AG10803 (cell line): ENCODE measurements around the gene UBB.

ENCODE experiments used
- DNase-seq: peaks from one replicate; pipeline ENCODE4 v3.0.0; 2010; ENCODE audit warnings: low read depth
- H3K4me3 ChIP-seq: 2 replicates; pipeline ENCODE4 v1.5.1; 2011; ENCODE audit warnings: mild to moderate bottlenecking, low read length, control low read depth
- TF ChIP-seq, protein P1 (sequence below): conservative IDR thresholded peaks from 2 replicates; pipeline ENCODE4 v1.5.1; 2011; ENCODE audit warnings: mild to moderate bottlenecking, low read length, control low read depth, inconsistent platforms

Gene UBB

DNA sequence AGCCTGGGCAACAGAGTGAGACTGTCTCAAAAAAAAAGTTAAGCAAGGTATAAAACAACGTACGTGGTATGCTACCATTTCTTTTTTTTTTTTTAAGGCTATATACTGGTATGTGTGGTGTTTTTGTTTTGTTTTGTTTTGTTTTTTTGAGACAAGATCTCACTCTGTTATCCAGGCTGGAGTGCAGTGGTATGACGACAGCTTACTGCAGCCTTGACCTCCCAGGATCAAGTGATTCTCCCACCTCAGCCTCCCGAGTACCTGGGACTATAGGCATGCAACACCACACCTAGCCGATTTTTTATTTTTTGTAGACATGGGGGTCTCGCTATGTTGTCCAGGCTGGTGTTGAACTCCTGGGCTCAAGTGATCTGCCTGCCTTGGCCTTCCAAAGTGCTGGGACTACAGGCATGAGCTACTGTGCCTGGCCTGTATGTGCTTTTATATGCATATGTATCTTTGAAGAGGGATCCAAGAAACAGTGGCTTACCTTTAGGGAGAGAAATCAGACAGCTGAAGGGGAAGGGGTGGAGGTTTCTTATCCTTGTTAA lies 34.1 kb upstream of the UBB start:
- H3K4me3 ChIP-seq, result no peak overlapping the region
- DNase-seq, result no peak
- TF ChIP-seq, protein P1, sequence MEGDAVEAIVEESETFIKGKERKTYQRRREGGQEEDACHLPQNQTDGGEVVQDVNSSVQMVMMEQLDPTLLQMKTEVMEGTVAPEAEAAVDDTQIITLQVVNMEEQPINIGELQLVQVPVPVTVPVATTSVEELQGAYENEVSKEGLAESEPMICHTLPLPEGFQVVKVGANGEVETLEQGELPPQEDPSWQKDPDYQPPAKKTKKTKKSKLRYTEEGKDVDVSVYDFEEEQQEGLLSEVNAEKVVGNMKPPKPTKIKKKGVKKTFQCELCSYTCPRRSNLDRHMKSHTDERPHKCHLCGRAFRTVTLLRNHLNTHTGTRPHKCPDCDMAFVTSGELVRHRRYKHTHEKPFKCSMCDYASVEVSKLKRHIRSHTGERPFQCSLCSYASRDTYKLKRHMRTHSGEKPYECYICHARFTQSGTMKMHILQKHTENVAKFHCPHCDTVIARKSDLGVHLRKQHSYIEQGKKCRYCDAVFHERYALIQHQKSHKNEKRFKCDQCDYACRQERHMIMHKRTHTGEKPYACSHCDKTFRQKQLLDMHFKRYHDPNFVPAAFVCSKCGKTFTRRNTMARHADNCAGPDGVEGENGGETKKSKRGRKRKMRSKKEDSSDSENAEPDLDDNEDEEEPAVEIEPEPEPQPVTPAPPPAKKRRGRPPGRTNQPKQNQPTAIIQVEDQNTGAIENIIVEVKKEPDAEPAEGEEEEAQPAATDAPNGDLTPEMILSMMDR, result no peak

- TF ChIP-seq, protein P1, result no peak
These were observed 32.3 kb upstream of the UBB start for GRCh38 chr17:16348586-16348985.

GRCh38 chr17:16349431-16349830 lies 31.5 kb upstream of the UBB start:
- no peak overlapping the region for H3K4me3 ChIP-seq
- TF ChIP-seq, protein P1, result no peak
- DNase-seq, result no peak

More at GRCh38 chr17:16348586-16348985, 32.3 kb upstream of the UBB start:
- H3K4me3 ChIP-seq, result no peak overlapping the region
- no peak for DNase-seq

GRCh38 chr17:16351831-16352230 lies 29.1 kb upstream of the UBB start:
- TF ChIP-seq, protein P1, result no peak
- peak; percentile 44 for DNase-seq
- H3K4me3 ChIP-seq, result peak overlapping the region; percentile 56

DNA sequence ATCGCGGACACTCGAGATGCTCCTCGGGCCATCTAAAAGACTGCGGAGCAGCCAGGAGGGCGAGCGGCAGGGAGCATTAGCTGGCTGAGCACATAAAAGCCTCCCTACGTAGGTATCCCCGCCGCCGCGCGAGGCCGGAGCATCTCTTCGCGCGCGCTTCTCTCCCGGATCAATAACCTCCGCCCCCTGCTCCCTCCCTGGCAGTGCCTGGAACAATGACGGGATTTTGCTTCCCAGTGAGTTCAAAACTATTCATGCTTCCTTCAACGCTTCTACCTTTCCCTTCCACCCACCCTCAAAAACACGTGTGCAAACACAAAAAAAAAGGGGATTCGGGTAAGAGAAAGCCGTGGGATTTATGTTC lies 28.6 kb upstream of the UBB start:
- H3K4me3 ChIP-seq, result peak overlapping the region; percentile 56
- TF ChIP-seq, protein P1, result no peak
- DNase-seq, result peak; percentile 16

DNA sequence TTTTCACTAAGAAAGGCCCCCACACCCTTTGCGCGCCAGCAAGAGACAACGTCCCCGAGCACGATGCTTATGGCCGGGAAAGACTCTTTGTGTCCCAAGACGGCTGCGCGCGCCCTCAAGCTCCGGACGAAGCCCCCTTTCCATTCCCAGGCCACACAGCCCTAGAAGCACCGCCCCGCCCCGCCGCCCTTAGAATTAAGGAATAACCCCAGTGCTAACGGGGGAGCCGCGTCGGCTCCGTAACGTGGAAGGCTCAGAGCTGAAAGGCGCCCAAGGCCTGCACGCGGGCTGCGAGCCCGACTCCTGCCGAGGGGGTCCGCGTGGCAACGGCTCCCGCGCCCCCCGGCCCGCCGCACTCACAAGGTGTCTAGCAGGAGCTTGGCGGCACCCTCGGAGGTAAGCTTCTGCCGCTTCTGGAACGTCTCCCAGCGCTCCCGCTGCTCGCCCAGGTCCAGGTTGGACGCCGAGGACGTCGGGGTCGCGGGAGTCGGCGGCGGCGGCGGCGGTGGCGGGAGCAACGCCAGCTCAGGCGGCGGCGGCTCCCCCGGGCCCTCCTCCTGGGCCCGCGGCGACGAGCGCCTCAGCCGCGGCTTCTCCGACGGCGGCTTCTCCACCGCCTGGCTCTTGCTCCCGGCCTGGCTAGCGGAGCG lies 28.1 kb upstream of the UBB start:
- no peak for DNase-seq
- peak overlapping the region; percentile 56 for H3K4me3 ChIP-seq
- TF ChIP-seq, protein P1, result no peak
